Measurements from ENCODE around the gene AKIP1.

Gene AKIP1

DNA sequence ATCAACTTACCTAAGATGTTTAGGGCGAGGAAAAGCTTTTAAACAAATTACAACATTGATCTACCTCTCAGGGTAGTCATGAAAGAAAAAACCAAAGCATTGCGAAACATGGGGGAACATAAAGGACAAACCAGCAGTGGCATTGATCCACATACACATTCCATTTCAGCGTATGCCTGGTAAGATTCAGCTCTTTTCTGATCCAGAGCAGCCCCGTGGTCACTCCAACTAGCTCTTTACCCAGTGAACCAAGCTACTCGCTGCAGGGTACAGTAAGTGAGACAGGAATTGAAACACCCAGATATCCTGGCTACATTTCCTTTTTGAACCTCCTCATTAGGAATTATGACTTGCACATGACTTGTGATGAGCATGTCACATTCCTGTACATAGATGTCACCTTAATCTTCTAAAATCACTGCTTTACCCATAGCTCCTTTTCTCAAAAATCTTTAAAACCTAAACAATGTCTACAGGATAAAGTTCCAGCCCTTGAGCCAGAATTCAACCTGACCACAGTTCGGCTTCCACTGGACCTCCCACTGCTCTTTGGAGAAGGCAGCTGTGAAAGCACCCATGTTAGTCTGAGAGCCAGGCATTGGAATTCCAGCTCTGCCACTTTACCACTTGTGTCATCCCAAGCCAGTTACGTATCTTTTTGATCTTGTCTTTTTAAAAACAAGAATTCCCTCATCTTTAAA, 42.9 kb upstream of the AKIP1 start:
- H3K14ac ChIP-seq (ENCODE audit: low read length in 2 of 2): no peak overlapping the region
- no peak overlapping the region for H2AFZ ChIP-seq (ENCODE audit: low read depth, low read length)
- peak overlapping the region; percentile 11 for H4K91ac ChIP-seq (ENCODE audit: low read length)
- H4K8ac ChIP-seq (ENCODE audit: low read length): no peak overlapping the region
- peak; percentile 58 for DNase-seq
- H3K4ac ChIP-seq (ENCODE audit: low read depth in 1 of 2, low read length in 2 of 2): no peak overlapping the region
- no peak overlapping the region for H3K4me3 ChIP-seq (ENCODE audit: insufficient read depth in 1 of 2, low read depth in 1 of 2, low read length in 2 of 2)
- H2BK12ac ChIP-seq (ENCODE audit: low read length in 2 of 2): peak overlapping the region in 1 of 2 experiments; percentile 39
- H2BK15ac ChIP-seq (ENCODE audit: low read depth, poor library complexity, severe bottlenecking): no peak overlapping the region
- H3K36me3 ChIP-seq (ENCODE audit: control insufficient read depth in 1 of 2, insufficient read depth in 2 of 2, low read depth in 1 of 2, low read length in 2 of 2): no peaks in the 10 kb centered on the region
- H3K27ac ChIP-seq (ENCODE audit: low read length, poor library complexity, severe bottlenecking): peak overlapping the region; percentile 73
- no peak overlapping the region for H2AK5ac ChIP-seq (ENCODE audit: low read length, severe bottlenecking)
- H3K79me1 ChIP-seq (replicated peaks; ENCODE audit: low read length, poor library complexity, severe bottlenecking): peaks cover 10% of the 10 kb centered on the region
- no peak overlapping the region for H3K4me2 ChIP-seq (ENCODE audit: low read length, poor library complexity, severe bottlenecking)
- peak overlapping the region in 1 of 2 experiments; percentile 99 for H3K23ac ChIP-seq (ENCODE audit: low read length in 2 of 2)
- H3K9ac ChIP-seq (ENCODE audit: low read length): peak overlapping the region; percentile 8
- WGBS: 80% methylated on average over 7 of the region's 7 CpGs
- H3K9me3 ChIP-seq (ENCODE audit: control insufficient read depth, low read length): no peaks in the 10 kb centered on the region
- H2BK120ac ChIP-seq (ENCODE audit: low read depth, low read length): no peak overlapping the region
- H3K27me3 ChIP-seq (ENCODE audit: control insufficient read depth in 1 of 2, insufficient read depth in 1 of 2, low read length in 2 of 2): no peaks in the 10 kb centered on the region
- H3K18ac ChIP-seq (ENCODE audit: low read depth in 1 of 2, low read length in 2 of 2): peak overlapping the region in 1 of 2 experiments; percentile 12
- no peak overlapping the region for H2BK5ac ChIP-seq (ENCODE audit: low read depth, low read length, poor library complexity, severe bottlenecking)
- H3K4me1 ChIP-seq (ENCODE audit: control insufficient read depth, insufficient read depth, low read depth, low read length): peaks cover 7% of the 10 kb centered on the region

DNA sequence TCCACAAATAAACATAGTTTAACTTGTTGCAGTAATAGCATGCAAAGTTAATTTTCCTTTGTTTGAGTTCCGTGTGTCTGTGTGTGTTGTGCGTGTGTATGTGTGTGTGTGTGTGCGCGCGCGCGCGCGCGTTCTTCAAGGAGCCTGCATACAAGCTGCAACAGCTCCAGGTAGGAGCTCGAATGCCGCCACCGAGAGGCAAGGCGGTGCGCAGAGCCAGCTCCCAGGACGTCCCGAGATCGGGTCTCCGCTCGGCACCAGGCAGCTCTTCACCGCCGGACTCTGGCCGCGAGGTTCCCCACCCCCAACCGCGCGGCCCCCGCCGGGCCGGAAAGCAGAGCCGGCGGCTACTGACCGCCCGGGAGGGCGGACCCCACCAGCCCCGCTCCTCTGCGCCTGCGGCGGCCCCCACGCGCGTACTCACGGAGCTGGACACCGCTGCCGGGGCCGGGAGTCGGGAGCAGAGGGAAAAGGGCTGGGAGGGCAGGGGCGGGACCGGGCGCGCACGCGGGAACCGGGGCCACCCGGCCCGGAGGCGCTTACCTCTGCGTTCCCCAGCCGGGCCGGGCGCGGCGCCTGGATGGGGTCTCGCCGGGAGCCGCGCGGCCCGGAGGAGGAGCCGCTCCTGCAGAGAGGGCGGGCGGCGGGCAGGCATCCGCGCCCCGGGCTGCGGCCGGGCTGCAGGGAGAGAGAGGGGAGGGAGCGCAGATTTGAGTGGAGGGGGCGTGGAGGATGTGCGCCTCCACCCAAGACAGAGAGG, 40.4 kb upstream of the AKIP1 start:
- peak; percentile 79 for DNase-seq
- H2BK12ac ChIP-seq (ENCODE audit: low read length in 2 of 2): peak overlapping the region in 1 of 2 experiments; percentile 54
- H3K4me2 ChIP-seq (ENCODE audit: low read length, poor library complexity, severe bottlenecking): peak overlapping the region; percentile 89
- H3K14ac ChIP-seq (ENCODE audit: low read length in 2 of 2): peak overlapping the region in 1 of 2 experiments; percentile 57
- peak overlapping the region; percentile 91 for H2BK5ac ChIP-seq (ENCODE audit: low read depth, low read length, poor library complexity, severe bottlenecking)
- no peaks in the 10 kb centered on the region for H3K36me3 ChIP-seq (ENCODE audit: control insufficient read depth in 1 of 2, insufficient read depth in 2 of 2, low read depth in 1 of 2, low read length in 2 of 2)
- H3K4me3 ChIP-seq (ENCODE audit: insufficient read depth in 1 of 2, low read depth in 1 of 2, low read length in 2 of 2): peak overlapping the region; percentile 86 to 90
- peak overlapping the region; percentile 99 for H2BK120ac ChIP-seq (ENCODE audit: low read depth, low read length)
- peak overlapping the region; percentile 7 to 97 for H3K23ac ChIP-seq (ENCODE audit: low read length in 2 of 2)
- peak overlapping the region; percentile 64 for H2AFZ ChIP-seq (ENCODE audit: low read depth, low read length)
- under 1% methylated on average over 72 of the region's 81 CpGs for WGBS
- peak overlapping the region; percentile 85 to 95 for H3K18ac ChIP-seq (ENCODE audit: low read depth in 1 of 2, low read length in 2 of 2)
- H2AK5ac ChIP-seq (ENCODE audit: low read length, severe bottlenecking): no peak overlapping the region
- H3K27ac ChIP-seq (ENCODE audit: low read length, poor library complexity, severe bottlenecking): peak overlapping the region; percentile 92
- H3K27me3 ChIP-seq (ENCODE audit: control insufficient read depth in 1 of 2, insufficient read depth in 1 of 2, low read length in 2 of 2): no peaks in the 10 kb centered on the region
- H3K79me1 ChIP-seq (replicated peaks; ENCODE audit: low read length, poor library complexity, severe bottlenecking): peaks cover 10% of the 10 kb centered on the region
- H2BK15ac ChIP-seq (ENCODE audit: low read depth, poor library complexity, severe bottlenecking): peak overlapping the region; percentile 73
- H4K8ac ChIP-seq (ENCODE audit: low read length): peak overlapping the region; percentile 59
- H4K91ac ChIP-seq (ENCODE audit: low read length): peak overlapping the region; percentile 94
- H3K9me3 ChIP-seq (ENCODE audit: control insufficient read depth, low read length): no peaks in the 10 kb centered on the region
- H3K4me1 ChIP-seq (ENCODE audit: control insufficient read depth, insufficient read depth, low read depth, low read length): peaks cover 4% of the 10 kb centered on the region
- peak overlapping the region; percentile 91 to 93 for H3K4ac ChIP-seq (ENCODE audit: low read depth in 1 of 2, low read length in 2 of 2)
- H3K9ac ChIP-seq (ENCODE audit: low read length): peak overlapping the region; percentile 89

DNA sequence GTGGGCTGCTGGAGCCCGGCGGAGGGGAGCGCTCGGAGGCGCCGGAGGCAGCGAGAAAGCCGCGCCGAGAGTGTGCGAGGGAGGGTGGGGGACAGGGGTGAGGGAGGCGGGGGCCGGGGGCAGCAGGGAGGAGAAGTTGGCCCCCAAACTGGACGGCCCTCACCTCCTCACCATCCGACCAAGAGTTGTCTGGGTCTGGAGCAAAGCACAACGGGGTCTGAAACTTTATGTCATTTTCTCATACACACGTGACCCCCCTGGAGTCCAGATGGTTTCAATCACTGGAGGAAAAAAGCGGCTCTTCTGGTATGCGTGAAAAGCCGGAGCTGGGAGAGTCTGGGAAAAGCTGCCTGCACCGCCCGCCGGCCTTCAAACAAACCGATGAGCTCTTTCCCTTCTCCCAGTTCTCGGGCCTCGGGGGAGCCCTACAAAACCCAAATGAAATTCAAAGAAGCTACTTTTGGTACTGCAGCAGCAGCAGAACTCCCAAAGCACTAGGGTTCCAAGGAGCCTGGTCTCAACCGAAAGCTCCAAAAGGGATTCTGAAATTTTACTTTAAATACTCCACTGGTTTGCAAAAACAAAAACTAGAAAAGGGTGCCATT, 39.7 kb upstream of the AKIP1 start:
- Histone ChIP-seq H3K14ac (ENCODE audit: low read length in 2 of 2) (peak overlapping the region in 1 of 2 experiments; percentile 57), H2AK5ac (ENCODE audit: low read length, severe bottlenecking) (no peak overlapping the region), H3K27me3 (ENCODE audit: control insufficient read depth in 1 of 2, insufficient read depth in 1 of 2, low read length in 2 of 2) (no peaks in the 10 kb centered on the region), H3K4me2 (ENCODE audit: low read length, poor library complexity, severe bottlenecking) (peak overlapping the region; percentile 89), H4K91ac (ENCODE audit: low read length) (peak overlapping the region; percentile 94), H2BK15ac (ENCODE audit: low read depth, poor library complexity, severe bottlenecking) (peak overlapping the region; percentile 90), H3K4ac (ENCODE audit: low read depth in 1 of 2, low read length in 2 of 2) (peak overlapping the region; percentile 91 to 93), H2BK120ac (ENCODE audit: low read depth, low read length) (peak overlapping the region; percentile 99), H3K27ac (ENCODE audit: low read length, poor library complexity, severe bottlenecking) (peak overlapping the region; percentile 92), H3K18ac (ENCODE audit: low read depth in 1 of 2, low read length in 2 of 2) (peak overlapping the region; percentile 85 to 95), H3K9me3 (ENCODE audit: control insufficient read depth, low read length) (no peaks in the 10 kb centered on the region), H3K4me1 (ENCODE audit: control insufficient read depth, insufficient read depth, low read depth, low read length) (peaks cover 4% of the 10 kb centered on the region), H3K79me1 (replicated peaks; ENCODE audit: low read length, poor library complexity, severe bottlenecking) (peaks cover 10% of the 10 kb centered on the region), H2AFZ (ENCODE audit: low read depth, low read length) (peak overlapping the region; percentile 64), H4K8ac (ENCODE audit: low read length) (peak overlapping the region; percentile 77), H3K23ac (ENCODE audit: low read length in 2 of 2) (no peak overlapping the region), H3K9ac (ENCODE audit: low read length) (peak overlapping the region; percentile 89), H3K36me3 (ENCODE audit: control insufficient read depth in 1 of 2, insufficient read depth in 2 of 2, low read depth in 1 of 2, low read length in 2 of 2) (no peaks in the 10 kb centered on the region), H2BK5ac (ENCODE audit: low read depth, low read length, poor library complexity, severe bottlenecking) (peak overlapping the region; percentile 91), H2BK12ac (ENCODE audit: low read length in 2 of 2) (peak overlapping the region in 1 of 2 experiments; percentile 54), H3K4me3 (ENCODE audit: insufficient read depth in 1 of 2, low read depth in 1 of 2, low read length in 2 of 2) (peak overlapping the region; percentile 86 to 90)
- 1% methylated on average over 21 of the region's 27 CpGs for WGBS
- DNase-seq: peak; percentile 97
